ENCODE data around the gene RYR2. TPM values are rescaled to one million over a fixed set of nuclear protein-coding genes. Genes with fewer than 3 reads are reported as not detected.

RYR2 gene
- polyA plus RNA-seq, 1 experiment: not detected

DNA sequence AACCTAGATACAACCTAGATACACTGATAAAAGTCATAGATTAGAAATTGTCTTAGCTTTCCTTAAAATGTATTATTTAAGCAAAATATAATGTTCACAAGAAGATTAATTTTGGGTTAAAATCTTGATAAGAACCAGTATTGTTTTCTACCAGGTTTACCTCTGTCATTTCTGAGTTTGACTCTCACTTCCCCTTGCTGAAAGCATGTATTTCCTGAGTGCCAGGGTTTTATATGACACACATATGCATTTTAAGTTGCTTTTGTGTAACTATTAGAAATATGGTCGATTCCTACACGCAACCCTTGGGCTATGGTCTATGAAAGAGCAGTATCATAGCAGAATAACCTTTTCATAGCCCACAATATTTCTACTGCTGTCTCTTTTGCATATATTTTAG, 497.1 kb downstream of the RYR2 start:
- TF ChIP-seq, protein P1, sequence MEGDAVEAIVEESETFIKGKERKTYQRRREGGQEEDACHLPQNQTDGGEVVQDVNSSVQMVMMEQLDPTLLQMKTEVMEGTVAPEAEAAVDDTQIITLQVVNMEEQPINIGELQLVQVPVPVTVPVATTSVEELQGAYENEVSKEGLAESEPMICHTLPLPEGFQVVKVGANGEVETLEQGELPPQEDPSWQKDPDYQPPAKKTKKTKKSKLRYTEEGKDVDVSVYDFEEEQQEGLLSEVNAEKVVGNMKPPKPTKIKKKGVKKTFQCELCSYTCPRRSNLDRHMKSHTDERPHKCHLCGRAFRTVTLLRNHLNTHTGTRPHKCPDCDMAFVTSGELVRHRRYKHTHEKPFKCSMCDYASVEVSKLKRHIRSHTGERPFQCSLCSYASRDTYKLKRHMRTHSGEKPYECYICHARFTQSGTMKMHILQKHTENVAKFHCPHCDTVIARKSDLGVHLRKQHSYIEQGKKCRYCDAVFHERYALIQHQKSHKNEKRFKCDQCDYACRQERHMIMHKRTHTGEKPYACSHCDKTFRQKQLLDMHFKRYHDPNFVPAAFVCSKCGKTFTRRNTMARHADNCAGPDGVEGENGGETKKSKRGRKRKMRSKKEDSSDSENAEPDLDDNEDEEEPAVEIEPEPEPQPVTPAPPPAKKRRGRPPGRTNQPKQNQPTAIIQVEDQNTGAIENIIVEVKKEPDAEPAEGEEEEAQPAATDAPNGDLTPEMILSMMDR (IDR thresholded peaks at IDR 0.05; ENCODE audit: low read depth, low read length): no peak
- CTCF ChIA-PET: no interaction called here
- no peaks in the 10 kb centered on the region for H3K27me3 ChIP-seq (ENCODE audit: control insufficient read depth, insufficient read depth, low read length)
- H3K4me3 ChIP-seq (ENCODE audit: low read depth, low read length): no peak overlapping the region
- no peak overlapping the region for H3K27ac ChIP-seq (ENCODE audit: low read depth, low read length)
- H3K9me3 ChIP-seq (ENCODE audit: control insufficient read depth, insufficient read depth, low read length): peaks cover 4% of the 10 kb centered on the region
- POLR2A ChIA-PET: no interaction called here
- no peak for DNase-seq (ENCODE audit: low read depth, low spot score)

DNA sequence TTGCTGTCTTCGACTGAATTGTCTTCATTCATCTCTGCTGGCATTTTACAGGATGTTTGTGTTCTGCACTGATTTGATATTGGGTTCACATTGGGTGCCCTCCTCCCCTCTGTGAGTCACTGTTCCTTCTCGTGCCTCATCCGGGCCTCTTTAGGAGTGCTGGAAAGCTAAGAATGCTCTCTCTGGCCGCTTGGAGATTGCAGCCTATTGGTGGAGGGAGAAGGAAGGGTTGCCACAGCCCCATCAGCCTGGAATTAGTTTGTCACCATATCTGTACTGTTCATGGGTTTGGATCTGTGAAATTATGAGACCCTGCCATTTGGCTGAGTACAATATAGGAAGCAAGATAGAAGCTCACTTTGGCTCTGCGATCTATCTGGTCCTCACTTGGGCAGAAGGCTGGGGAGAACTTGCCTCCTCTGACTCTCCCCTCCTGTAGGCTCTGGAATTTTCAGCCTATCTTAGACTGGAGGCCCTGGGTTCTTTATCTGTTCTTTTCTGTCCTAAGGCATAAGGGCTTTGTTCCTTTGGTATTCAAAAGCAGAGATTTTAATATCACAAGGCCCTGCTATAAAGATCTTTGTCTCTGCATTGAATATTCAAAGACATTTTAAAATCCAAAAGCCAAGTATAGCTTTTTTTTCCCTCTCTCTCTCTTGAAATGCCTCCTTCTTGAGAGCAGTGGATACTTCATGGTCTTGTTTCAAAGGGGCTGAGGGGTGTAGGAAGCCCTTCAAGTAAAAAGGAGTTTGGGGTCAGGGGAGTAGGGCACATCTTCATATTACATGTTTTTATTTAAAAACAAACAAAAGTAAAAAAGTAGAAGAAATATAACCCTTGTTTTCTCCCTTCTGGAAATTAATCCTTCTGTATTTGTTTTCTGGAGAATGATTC, 500.8 kb downstream of the RYR2 start:
- Histone ChIP-seq H3K9me3 (ENCODE audit: control insufficient read depth, insufficient read depth, low read length) (no peaks in the 10 kb centered on the region; the same call in none of the 2 replicates), H3K4me3 (ENCODE audit: low read depth, low read length) (no peak overlapping the region), H3K27ac (ENCODE audit: low read depth, low read length) (no peak overlapping the region), H3K27me3 (ENCODE audit: control insufficient read depth, insufficient read depth, low read length) (no peaks in the 10 kb centered on the region)
- ChIA-PET CTCF (interaction anchor here (1.6 kb wide), 1 partner anchor 19 kb away, joined by 4 read pairs; no protein-coding TSS in a partner anchor), POLR2A (no interaction called here)
- TF ChIP-seq, protein P1 (IDR thresholded peaks at IDR 0.05; ENCODE audit: low read depth, low read length): no peak
- no peak for DNase-seq (ENCODE audit: low read depth, low spot score)

DNA sequence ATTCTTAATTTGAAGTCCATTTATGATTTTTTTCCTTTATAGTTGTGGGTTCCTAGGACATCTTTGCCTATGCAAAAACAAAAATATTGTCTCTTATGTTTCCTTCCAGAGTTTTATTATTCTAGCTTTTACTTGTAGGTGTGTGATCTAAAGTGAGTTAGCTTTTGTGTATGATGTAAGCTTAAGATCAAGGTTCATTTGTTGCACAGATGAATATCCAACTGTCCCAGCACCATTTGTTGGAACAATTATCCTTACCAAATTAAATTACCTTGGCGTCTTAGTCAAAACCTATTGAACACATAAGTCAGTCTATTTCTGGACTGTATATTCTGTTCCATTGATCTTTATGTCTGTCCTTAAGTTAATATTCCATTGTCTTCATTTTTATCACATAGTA, 511.1 kb downstream of the RYR2 start:
- ChIA-PET POLR2A (no interaction called here), CTCF (interaction anchor here (1.5 kb wide), 1 partner anchor 9 kb away, joined by 3 read pairs; no protein-coding TSS in a partner anchor)
- Histone ChIP-seq H3K27ac (ENCODE audit: low read depth, low read length) (no peak overlapping the region), H3K4me3 (ENCODE audit: low read depth, low read length) (no peak overlapping the region), H3K27me3 (ENCODE audit: control insufficient read depth, insufficient read depth, low read length) (no peaks in the 10 kb centered on the region), H3K9me3 (ENCODE audit: control insufficient read depth, insufficient read depth, low read length) (no peaks in the 10 kb centered on the region)
- no peak for DNase-seq (ENCODE audit: low read depth, low spot score)
- TF ChIP-seq, protein P1 (IDR thresholded peaks at IDR 0.05; ENCODE audit: low read depth, low read length): no peak

DNA sequence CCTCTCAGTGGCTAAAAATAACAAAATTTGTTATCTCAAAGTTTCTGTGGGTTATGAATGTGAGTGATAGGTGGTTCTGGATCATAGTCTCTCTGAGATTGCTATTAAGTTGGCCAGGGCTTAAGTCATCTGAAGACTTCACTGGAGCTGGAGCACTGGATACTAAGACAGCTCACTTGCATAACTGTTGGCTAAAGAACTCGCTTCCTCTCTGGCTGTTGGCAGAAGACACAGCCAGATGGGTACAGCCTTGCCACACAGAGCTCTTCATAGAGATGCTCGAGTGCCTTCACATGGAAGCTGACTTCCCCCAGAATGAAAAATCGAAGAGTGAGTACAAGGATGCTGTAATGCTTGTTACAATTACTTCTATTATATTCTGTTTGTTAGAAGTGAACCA, 514.9 kb downstream of the RYR2 start:
- TF ChIP-seq, protein P1 (IDR thresholded peaks at IDR 0.05; ENCODE audit: low read depth, low read length): no peak
- no peak for DNase-seq (ENCODE audit: low read depth, low spot score)
- H3K4me3 ChIP-seq (ENCODE audit: low read depth, low read length): no peak overlapping the region
- H3K27ac ChIP-seq (ENCODE audit: low read depth, low read length): no peak overlapping the region
- ChIA-PET CTCF (no interaction called here), POLR2A (no interaction called here)
- no peaks in the 10 kb centered on the region for H3K9me3 ChIP-seq (ENCODE audit: control insufficient read depth, insufficient read depth, low read length)
- no peaks in the 10 kb centered on the region for H3K27me3 ChIP-seq (ENCODE audit: control insufficient read depth, insufficient read depth, low read length)

DNA sequence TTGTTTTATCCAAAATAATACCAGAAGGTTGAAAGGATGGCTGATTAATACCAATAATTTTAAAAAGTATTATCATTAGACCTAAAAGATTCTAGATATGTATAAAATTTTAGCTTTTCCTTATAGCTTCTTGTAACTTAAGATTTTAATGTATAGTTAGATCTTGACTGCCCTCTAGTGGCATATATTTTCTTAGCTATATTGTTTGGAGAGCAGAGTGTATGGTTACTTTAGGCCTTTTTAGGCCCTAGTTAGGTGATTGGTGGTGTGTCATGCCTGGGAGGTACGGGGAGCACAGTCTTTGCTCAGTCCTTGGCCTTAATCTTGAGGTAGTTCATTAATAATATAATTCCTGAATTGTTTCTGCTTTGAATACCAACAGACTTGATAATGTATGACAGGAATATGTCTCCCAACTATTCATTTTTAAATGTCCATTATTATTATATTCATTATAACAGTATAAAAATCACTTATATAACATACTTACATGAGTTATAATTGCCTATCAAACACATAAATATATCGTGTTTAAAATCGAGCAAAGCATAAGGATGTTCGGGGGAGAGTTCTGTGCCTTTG, 520.3 kb downstream of the RYR2 start:
- no peaks in the 10 kb centered on the region; the same call in 1 of the 2 replicates for H3K9me3 ChIP-seq (ENCODE audit: control insufficient read depth, insufficient read depth, low read length)
- TF ChIP-seq, protein P1 (IDR thresholded peaks at IDR 0.05; ENCODE audit: low read depth, low read length): peak; percentile 58
- H3K27ac ChIP-seq (ENCODE audit: low read depth, low read length): no peak overlapping the region
- ChIA-PET POLR2A (no interaction called here), CTCF (interaction anchor here (0.6 to 3.0 kb wide), 14 partner anchors 10 to 1331 kb away, joined by 3 to 38 read pairs (median 4); no protein-coding TSS in a partner anchor)
- no peaks in the 10 kb centered on the region for H3K27me3 ChIP-seq (ENCODE audit: control insufficient read depth, insufficient read depth, low read length)
- no peak overlapping the region for H3K4me3 ChIP-seq (ENCODE audit: low read depth, low read length)
- peak; percentile 3 for DNase-seq (ENCODE audit: low read depth, low spot score)

Measured in AG04450 (cell line).